Superior temporal gyrus (tissue), 1 donor: ENCODE data around the gene DDX52.
"Not testable (repeated sequence)": the region's sequence is repeated elsewhere in the genome, so short reads cannot be mapped to it uniquely, and the experiment has no call there.

Experiments
- DNase-seq: peaks from one replicate; pipeline ENCODE4 v3.0.0-alpha.2; 2016; ENCODE audit errors: extremely low spot score

DDX52 gene, protein sequence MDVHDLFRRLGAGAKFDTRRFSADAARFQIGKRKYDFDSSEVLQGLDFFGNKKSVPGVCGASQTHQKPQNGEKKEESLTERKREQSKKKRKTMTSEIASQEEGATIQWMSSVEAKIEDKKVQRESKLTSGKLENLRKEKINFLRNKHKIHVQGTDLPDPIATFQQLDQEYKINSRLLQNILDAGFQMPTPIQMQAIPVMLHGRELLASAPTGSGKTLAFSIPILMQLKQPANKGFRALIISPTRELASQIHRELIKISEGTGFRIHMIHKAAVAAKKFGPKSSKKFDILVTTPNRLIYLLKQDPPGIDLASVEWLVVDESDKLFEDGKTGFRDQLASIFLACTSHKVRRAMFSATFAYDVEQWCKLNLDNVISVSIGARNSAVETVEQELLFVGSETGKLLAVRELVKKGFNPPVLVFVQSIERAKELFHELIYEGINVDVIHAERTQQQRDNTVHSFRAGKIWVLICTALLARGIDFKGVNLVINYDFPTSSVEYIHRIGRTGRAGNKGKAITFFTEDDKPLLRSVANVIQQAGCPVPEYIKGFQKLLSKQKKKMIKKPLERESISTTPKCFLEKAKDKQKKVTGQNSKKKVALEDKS

GRCh38 chr17:37643118-37643766, at the start of gene DDX52:
DDX52 (minus strand) TSS chr17:37643446; CDS start chr17:37643420, 26 bp downstream.
- DNase-seq: peak; percentile 96

DNA sequence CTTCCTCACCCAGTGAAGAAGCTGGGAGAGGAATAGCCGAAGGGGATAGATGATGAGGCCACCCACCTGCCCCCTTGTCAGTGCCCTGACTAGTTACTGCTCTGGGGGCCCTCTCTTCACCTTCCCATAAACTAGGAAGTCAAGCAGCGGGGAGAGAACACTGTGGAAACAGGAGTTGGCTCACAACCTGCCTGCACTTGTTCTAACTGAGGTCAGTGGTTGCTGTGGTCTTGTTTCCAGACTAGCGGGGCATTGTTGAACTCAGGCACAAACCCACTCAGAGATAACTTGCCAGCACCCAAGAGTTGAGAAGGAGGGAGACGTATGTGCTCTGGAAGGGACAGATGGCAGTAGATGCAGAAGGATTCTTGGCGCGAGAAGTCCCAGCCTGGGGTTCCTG, 48.6 kb upstream of the DDX52 start:
- no peak for DNase-seq

- DNase-seq: no peak
Observed at GRCh38 chr17:37689317-37689716, 46.1 kb upstream of the DDX52 start.

DNA sequence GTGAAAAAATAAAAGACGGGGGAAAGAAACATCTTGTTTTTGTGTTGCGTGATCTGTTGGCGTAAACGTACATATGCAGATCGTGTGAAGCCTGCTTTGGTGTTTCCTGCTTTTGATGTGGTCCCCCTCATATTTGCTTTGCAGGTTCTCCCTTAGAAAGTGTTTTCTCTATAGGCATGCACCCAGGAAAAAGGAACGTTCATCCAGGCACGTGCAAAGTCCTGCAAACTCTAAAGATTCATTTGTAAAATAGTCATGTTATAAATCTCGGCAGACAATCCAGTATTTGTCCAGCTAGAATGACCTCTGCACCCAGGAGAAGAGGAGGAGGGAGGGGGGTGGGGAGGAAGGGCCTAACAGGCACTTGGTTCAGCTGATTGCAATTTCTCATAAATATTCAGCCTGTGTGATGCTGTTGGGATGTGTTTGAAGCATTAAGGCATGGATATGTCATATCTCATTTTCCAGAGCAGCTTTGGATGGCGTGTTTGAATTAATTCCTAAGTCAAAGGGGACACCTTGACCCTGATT, 40.3 kb upstream of the DDX52 start:
- no peak for DNase-seq

GRCh38 chr17:37682007-37682406, 38.8 kb upstream of the DDX52 start:
- DNase-seq: no peak

DNA sequence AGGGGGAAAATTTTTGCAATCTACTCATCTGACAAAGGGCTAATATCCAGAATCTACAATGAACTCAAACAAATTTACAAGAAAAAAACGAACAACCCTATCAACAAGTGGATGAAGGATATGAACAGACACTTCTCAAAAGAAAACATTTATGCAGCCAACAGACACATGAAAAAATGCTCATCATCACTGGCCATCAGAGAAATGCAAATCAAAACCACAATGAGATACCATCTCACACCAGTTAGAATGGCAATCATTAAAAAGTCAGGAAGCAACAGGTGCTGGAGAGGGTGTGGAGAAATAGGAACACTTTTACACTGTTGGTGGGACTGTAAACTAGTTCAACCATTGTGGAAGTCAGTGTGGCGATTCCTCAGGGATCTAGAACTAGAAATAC, 36.7 kb upstream of the DDX52 start:
- not testable (repeated sequence) for DNase-seq

DNA sequence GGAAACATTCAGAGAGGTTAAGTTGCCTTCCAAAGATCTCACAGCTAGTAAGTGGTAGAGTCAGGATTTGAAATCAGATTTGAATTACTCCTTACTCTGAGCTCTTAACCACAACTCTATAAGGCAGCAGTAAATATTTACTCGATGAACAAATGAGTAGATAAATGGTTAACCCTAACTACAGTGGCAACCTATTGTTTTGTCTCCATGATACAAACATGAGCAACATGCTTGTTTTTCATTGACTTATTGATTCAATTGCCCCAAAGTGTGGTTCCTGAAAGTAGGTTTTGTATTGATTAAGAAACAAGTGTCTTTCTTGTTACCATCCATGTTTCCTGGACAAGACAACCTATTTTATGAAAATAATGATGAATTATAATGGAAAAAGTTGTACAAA, 34.8 kb upstream of the DDX52 start:
- DNase-seq: no peak

GRCh38 chr17:37677021-37677420, 33.8 kb upstream of the DDX52 start:
- no peak for DNase-seq

DNA sequence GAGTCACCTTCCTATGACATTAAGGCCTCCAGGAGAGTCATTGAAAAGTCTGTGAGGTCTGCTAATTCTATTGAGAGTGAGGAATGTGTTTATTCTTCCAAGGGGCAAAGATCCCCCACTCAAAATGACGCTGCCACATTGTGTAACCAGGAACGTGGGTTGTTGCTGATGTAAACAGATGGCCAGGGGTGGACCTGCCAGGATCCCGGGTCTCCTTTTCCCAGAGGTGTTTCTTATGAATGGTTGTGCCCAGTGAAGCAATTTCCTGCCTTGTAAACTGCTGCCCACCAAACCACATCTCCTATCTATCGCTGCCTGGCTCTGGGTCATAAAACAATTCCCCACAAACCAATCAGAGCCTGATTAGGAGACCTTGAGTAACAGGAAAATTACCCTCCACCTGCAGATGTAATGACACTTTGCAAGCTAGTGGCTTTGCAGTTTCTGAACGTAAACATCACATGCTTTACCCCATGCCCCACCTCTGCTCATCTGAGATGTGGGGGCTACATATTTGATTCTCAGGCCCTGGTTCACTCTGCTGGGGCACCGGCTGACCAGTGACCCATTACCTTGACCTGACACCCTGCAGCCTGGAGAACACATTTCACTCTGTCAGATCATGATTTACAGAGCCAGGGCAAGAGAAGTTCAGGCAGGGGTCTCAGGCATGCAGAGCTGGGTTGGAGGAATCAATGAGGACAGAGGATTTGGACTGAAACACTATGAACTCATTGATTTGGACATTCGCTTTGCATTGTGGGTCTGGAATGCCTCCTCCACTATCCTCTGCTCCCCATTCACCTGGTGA, 33.1 kb upstream of the DDX52 start:
- DNase-seq: no peak

- no peak for DNase-seq
Observed at GRCh38 chr17:37674511-37674910, 31.3 kb upstream of the DDX52 start.

GRCh38 chr17:37673386-37673785, 30.1 kb upstream of the DDX52 start:
- no peak for DNase-seq

DNA sequence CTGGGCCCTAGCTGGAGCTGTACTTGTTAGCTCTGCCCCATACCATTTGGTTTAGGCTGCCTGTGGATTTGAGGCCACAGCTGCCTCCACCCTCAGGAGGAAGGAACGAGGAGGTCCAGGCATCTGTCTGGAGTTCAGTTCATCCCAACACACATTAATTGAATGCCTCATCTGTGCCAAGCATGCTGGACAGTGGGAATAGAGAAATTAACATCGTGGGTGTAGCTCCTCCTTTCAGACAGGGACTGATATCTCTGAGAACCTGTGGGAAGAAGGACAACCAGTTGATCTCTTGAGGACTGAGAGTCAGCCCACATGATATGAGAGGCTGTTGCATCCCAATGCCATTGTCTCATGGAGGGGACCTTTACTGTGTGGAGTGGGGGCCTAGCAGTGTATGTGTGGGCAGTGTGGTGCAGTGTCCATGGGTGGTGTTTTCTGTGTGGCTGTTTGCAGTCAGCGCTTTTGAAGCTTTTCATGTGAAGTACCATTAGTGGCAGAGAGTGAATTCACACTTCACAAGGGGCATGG, 29.4 kb upstream of the DDX52 start:
- DNase-seq: no peak

DNA sequence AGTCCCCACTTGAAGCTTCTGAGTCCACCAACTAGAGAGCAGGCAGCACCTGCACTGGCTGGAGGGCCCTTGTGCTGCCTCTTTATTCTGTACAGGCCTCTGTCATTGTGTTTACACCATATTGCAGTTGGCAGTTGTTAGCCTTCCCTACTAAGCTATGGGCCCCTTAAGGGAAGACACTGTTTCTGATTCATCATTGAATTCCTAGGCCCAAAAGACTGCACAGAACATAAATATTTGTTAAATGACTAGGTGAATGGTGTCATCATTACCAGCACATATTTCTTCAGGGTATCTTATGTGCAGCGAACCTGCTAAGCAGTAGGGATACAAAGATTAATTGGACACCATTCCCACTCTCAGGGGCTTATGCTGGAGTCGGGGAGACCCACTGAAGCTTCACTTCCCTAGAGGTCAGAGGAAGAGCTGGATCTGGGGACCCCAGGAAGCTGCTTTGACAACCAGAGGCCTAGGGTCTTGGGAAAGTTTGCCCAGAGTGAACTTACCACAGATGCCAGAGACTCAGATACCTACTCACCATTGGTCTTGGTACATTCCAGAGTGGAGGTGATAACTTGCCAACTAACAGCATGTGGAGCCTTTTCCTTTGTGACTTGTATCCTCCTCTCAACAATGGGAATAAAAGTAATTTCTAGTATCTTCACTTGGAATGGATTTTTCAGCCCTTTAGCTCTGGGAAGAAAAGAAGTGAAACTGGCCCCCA, 28.7 kb upstream of the DDX52 start:
- DNase-seq: no peak

GRCh38 chr17:37671028-37671823, 28.0 kb upstream of the DDX52 start:
- DNase-seq: no peak

- DNase-seq: no peak
Observed at GRCh38 chr17:37667039-37667438, 23.8 kb upstream of the DDX52 start.

DNA sequence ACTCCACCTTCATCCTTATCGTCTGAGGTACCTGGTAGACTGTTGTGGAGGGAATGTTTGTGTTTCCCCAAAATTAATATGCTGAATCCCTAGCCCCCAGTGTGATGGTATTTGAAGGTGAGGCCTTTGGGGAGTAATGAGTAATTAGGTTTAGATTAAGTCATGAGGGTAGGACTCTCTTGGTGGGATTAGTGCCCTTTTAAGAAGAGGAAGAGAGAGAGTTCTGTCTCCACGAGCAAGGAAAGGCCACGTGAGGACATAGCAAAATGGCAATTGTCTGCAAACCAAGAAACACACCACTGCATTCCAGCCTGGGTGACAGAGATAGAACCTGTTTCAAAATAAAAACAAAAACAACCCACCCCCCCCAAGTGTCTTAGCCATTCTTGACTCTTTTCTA, 21.0 kb upstream of the DDX52 start:
- DNase-seq: no peak

- no peak for DNase-seq
Observed at GRCh38 chr17:37662353-37662752, 19.1 kb upstream of the DDX52 start.

DNA sequence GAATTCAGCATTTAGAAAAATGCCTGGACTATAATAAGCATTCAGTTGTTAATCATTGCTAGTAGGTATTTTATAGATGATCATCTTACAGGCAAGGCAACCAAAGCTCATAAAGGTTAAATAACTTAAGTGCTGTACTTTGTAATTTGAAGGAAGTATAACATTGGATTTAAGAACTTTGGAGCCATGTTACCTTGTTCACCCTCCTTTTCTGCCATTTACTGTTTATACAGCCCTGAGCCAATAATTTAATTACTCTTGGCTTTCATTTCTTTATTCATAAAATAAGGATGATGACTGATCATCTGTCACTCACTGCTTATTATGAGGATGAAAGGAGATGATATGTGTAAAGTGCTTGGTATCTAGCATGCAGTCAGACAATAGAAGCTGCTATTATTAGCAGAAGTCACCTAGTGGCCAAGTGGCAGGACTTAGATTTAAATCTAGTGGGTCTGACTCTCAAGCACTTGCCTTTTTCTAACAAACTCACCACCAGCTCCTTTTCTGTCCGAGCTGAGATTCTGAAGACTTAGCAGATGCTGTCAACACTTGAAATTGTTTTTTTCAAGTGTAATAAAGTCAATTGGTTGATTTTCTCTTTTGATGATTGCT, 18.3 kb upstream of the DDX52 start:
- no peak for DNase-seq

- DNase-seq: no peak
Observed at GRCh38 chr17:37659925-37660324, 16.7 kb upstream of the DDX52 start.

DNA sequence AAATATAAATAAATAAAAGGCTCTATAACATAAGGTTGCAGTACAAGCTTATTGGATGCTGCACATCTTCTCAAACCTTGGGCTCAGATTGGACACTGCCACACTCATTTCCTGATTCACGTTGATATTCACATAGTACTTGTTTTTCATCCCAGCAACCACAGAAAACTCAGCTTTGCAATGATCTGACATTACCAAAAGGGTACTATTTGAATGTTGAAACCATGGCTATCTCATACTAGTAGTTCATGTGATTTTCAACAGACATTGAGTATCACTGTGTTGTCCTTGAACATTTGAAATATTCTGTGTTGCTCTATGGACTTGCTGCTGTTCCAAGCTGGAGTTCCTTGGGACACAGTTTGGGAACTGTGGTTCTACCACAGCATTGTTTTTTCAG, 14.0 kb upstream of the DDX52 start:
- DNase-seq: no peak
